A172 (cell line): ENCODE data around the gene NSD2. TPM values are rescaled to one million over a fixed set of nuclear protein-coding genes. Genes with fewer than 3 reads are reported as not detected.
"Not testable (repeated sequence)": the region's sequence is repeated elsewhere in the genome, so short reads cannot be mapped to it uniquely, and the experiment has no call there.

Source experiments
- DNase-seq: peaks from one replicate; pipeline ENCODE4 v3.0.0-alpha.2; 2015; ENCODE audit warnings: low spot score
- total RNA-seq: library from RNA; depleted of rRNA; stranded (reverse); fragments of >200 nt; shearing (Covaris generic); gene quantifications from 2 replicates; pipeline ENCODE4 v1.2.3, GENCODE V29; 2014

NSD2 gene
- total RNA-seq, 1 experiment from 2014 or later, result 70.0 TPM

- no peak for DNase-seq
Measured at GRCh38 chr4:1842339-1842895, 28.8 kb upstream of the NSD2 start.

- DNase-seq, result peak; percentile 69
Measured at GRCh38 chr4:1842993-1843448, 28.2 kb upstream of the NSD2 start.

GRCh38 chr4:1843852-1844251 lies 27.3 kb upstream of the NSD2 start:
- no peak for DNase-seq

- DNase-seq, result not testable (repeated sequence)
Measured at GRCh38 chr4:1844618-1845017, 26.6 kb upstream of the NSD2 start.

- DNase-seq, result no peak
Measured at GRCh38 chr4:1846580-1846979, 24.6 kb upstream of the NSD2 start.

GRCh38 chr4:1850276-1850675 lies 20.9 kb upstream of the NSD2 start:
- no peak for DNase-seq

GRCh38 chr4:1851160-1851559 lies 20.0 kb upstream of the NSD2 start:
- DNase-seq, result no peak

GRCh38 chr4:1851575-1852410 lies 19.4 kb upstream of the NSD2 start:
- no peak for DNase-seq

GRCh38 chr4:1852904-1853623 lies 18.1 kb upstream of the NSD2 start:
- no peak for DNase-seq

- DNase-seq, result no peak
Measured at GRCh38 chr4:1854752-1855151, 16.4 kb upstream of the NSD2 start.

- no peak for DNase-seq
Measured at GRCh38 chr4:1855333-1856070, 15.7 kb upstream of the NSD2 start.

- DNase-seq, result peak; percentile 82
Measured at GRCh38 chr4:1856071-1856942, 14.9 kb upstream of the NSD2 start, which contains the start of gene LETM1. TSS of gene LETM1 (minus strand) at chr4:1856156. CDS start at chr4:1855950, 206 bp downstream.

- DNase-seq, result no peak
Measured at GRCh38 chr4:1856943-1857699, 14.1 kb upstream of the NSD2 start.

GRCh38 chr4:1857931-1858330 lies 13.3 kb upstream of the NSD2 start:
- no peak for DNase-seq

GRCh38 chr4:1859389-1859753 lies 11.8 kb upstream of the NSD2 start:
- no peak for DNase-seq

GRCh38 chr4:1862055-1862911 lies 8.9 kb upstream of the NSD2 start:
- no peak for DNase-seq

- no peak for DNase-seq
Measured at GRCh38 chr4:1862961-1863296, 8.3 kb upstream of the NSD2 start.

- DNase-seq, result no peak
Measured at GRCh38 chr4:1863297-1864033, 7.7 kb upstream of the NSD2 start.
